RWPE1 (cell line): Measurements from ENCODE around the gene ZNF746.

ENCODE experiments used
- CTCF ChIA-PET: fragments of 350-600 bp; sonication (Branson Sonifier 250); formaldehyde crosslinking; extraction: SDS; loops from one replicate; lab custom pipeline; 2021; lab: Yijun Ruan, JAX
- POLR2A ChIA-PET: fragments of 400-600 bp; formaldehyde crosslinking; extraction: SDS; loops from one replicate; lab custom pipeline; 2020; ENCODE audit warnings: antibody characterized with exemption; ENCODE audit not compliant: low non-redundant PET; lab: Yijun Ruan, JAX
- DNase-seq: peaks from one replicate; pipeline ENCODE4 v3.0.0; 2012; ENCODE audit warnings: low spot score
- H3K27ac ChIP-seq: fragments of 450-650 bp; 2 replicates; pipeline ENCODE4 v1.5.1; 2017
- CTCF ChIP-seq: fragments of 450-650 bp; conservative IDR thresholded peaks from 2 replicates; pipeline ENCODE4 v1.5.1; 2017; ENCODE audit warnings: low read depth, mild to moderate bottlenecking

ZNF746 gene

GRCh38 chr7:149478754-149479153 is 18.9 kb downstream of the ZNF746 start:
- POLR2A ChIA-PET = no interaction called here
- CTCF ChIA-PET = no interaction called here
- DNase-seq = no peak
- no peak for TF ChIP-seq CTCF
- no peak overlapping the region for H3K27ac ChIP-seq

GRCh38 chr7:149477494-149478443 is 19.8 kb downstream of the ZNF746 start:
- ChIA-PET CTCF (no interaction called here), POLR2A (no interaction called here)
- H3K27ac ChIP-seq = no peak overlapping the region
- TF ChIP-seq CTCF = no peak
- no peak for DNase-seq

- POLR2A ChIA-PET = no interaction called here
- CTCF ChIA-PET = no interaction called here
- no peak overlapping the region for H3K27ac ChIP-seq
- no peak for TF ChIP-seq CTCF
- DNase-seq = no peak
Measured at GRCh38 chr7:149476791-149477190, 20.8 kb downstream of the ZNF746 start.

GRCh38 chr7:149475121-149476045 is 22.2 kb downstream of the ZNF746 start:
- H3K27ac ChIP-seq = no peak overlapping the region; the same call in 1 of the 2 replicates
- POLR2A ChIA-PET = no interaction called here
- CTCF ChIA-PET = interaction anchor here (0.7 kb wide), 1 partner anchor 24 kb away, joined by 3 read pairs; no protein-coding TSS in a partner anchor
- no peak for TF ChIP-seq CTCF
- DNase-seq = no peak

GRCh38 chr7:149474309-149475120 is 23.1 kb downstream of the ZNF746 start:
- H3K27ac ChIP-seq = no peak overlapping the region
- no peak for DNase-seq
- POLR2A ChIA-PET = no interaction called here
- CTCF ChIA-PET = no interaction called here
- no peak for TF ChIP-seq CTCF
